HG03442 (cell line): Measurements from ENCODE around the gene PLEKHA7.

Experiments
- ATAC-seq: cut with Tn5 transposase; IDR thresholded peaks from one replicate; pipeline ENCODE4 v1.9.1; 2021; ENCODE audit warnings: mild to moderate bottlenecking, moderate library complexity; ENCODE audit not compliant: unreplicated experiment

Gene PLEKHA7

DNA sequence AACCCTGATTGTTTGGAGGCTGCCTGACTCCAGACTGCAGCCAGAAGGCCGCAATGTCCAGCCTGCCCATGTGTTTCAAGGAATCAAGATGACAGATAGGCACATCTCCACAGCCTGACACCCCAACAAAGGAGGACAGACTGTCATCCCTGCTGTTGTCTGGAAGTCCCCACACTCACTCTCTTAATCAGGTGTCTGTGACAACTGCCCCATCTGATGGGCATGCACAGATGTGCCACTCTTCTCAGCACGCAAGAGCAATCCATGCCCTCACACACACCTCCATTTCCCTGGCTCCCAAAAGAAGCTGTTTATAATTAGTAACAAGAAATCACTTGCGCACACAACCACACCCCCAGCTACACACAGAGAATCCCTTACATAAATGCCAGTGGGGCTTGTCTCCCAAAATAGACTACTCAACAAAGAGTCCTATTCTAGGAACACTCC is 158.2 kb downstream of the PLEKHA7 start:
- ATAC-seq, result no peak

DNA sequence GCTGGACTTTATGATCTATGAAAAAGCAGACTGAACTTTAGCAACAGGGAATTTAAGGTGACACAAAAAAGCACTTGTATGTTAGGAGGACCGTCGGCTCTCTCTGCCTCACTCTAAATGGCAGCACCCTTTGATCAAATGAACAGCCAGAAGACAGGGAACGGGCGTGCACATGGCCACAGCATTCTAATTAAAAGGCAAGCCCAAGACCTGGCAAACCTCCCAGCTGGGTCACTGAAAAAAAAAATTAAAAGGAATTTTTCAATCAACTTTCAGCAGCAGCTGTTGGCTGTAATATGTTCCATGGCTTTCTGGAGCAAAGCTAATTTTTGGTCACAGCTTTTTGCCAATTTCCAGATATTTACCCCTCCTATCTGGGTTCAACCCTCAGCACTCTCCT is 159.2 kb downstream of the PLEKHA7 start:
- no peak for ATAC-seq

DNA sequence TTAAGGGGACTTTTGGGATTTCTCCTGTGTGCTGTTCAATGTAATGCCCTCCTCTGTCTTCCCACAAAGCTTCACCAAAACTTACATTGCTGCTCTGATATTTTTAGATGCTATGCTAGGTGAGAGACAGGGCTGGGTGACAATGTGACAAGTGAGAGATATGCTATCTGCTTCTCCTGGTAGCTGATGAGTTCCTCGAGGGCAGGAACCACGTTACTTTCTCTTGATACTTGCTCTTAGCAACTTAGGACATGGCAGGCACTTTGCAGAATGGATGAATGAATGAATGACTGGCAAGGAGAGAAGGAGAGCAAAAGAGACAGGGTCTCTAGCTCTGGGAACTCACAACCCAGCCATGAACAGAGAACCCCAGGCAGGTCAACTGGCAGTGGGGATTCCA is 160.4 kb downstream of the PLEKHA7 start:
- no peak for ATAC-seq

DNA sequence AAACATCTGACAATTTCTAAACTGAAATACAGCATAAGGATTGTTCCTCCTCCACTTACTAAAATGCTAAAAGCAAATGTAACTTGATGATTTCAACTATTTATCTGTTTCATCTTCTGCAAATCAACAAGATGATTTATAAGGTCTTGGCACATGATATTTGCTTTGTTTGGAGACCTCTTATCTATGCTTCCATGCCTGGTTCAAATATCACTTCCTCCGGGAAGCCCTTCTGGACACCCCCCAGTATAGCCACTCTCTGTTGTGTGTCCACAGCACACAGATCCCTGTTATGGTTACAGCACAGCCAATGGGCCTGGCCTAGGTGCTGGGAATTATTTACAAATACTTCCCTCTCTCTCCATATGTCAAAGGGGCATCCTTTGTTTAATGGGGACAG is 160.9 kb downstream of the PLEKHA7 start:
- ATAC-seq, result no peak

DNA sequence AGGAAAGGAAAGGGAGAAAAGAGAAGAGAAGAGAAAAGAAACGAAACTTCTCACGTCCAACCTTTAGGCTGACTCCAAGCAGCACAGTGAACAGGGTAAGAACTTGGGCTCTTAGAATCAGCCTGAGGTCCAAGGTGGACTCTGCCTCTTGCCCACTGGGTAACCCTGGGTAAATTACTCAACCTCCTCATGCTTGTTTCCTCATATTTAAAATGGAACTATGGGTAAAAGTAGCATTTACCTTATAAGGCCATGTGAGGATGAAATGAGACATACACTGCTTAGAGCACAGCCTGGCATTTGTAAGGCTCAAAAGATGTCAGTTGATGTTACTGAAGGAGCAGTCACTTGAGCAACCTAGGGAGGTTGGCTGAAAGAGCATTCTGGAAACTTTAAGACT is 167.9 kb downstream of the PLEKHA7 start:
- no peak for ATAC-seq

DNA sequence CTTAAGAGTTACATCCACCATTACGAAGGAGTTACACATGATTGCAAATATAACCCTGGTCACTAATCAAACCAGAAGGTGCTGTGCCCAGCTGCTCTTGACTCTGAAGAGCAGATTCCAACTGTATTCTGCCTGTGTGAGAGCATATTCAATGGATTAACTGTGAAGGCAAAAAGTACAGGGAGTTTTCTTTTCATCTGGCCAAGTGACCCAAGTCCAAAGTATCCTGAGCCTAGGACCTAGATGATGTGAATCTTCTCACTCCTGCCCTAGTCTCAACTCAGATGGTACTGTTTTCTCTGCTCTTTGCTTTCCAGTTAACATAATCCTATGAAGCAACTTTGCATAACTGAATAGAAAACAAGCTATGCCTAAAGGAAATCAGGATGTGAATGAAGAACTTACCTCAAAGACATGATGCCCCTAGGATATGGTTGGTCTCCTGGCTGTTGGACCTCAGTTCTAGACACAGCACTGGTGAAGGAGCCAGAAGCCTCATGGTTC is 169.9 kb downstream of the PLEKHA7 start:
- no peak for ATAC-seq

DNA sequence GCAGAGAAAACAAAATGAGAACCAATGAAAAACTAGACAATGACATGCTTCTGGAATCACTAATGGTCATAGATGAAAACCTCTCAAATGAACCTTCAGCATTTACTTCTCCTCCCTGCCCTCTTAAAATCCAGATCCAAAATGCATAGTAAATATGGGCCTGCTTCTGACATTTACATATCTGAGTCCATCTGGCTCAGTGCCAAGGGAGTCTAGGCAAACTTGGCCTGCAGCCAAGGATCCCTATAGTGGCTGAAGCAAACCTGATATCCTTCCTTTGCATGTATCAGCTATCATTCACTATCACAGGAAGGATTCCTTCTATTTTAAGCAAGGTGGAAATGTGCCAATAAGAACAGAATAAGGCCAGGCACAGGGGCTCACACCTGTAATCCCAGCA is 170.9 kb downstream of the PLEKHA7 start:
- ATAC-seq, result no peak

DNA sequence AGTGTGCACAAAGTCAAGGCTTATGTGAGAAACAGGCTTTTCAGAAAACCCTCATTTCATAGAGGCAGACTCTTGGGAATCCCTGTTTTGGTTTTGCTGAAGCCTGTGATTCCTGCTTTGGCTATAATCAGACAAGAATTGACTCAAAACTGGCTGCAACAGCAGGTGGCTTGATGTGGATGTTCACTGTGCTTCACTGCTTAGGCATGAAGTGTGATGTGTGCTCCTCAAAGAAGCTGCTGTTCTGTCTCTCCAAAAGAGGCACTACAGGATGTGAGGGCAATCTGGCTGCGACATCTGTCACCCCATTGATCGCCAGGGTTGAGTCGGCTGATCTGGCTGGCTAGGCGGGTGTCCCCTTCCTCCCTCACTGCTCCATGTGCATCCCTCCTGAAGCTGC is 172.2 kb downstream of the PLEKHA7 start:
- peak; percentile 80 for ATAC-seq

DNA sequence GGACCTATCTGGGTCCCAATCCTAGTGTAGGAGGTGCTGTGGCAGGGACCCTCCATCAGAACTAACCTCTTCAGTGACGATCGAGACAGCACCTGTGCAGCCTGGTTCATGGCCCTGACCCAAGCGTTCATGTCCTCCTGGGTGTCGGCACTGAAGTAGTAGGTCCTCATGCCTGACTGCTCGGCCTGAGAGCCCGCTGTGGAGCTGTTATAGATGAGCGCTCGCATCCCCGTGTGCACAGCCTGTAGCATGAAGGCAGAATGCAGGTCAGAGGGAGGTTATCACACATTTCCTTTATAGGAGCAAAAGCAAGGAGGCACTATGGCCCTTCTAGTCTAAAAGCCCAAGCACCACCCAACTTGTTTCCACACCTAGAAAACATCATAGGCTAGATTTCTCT is 172.7 kb downstream of the PLEKHA7 start:
- ATAC-seq, result peak; percentile 27

DNA sequence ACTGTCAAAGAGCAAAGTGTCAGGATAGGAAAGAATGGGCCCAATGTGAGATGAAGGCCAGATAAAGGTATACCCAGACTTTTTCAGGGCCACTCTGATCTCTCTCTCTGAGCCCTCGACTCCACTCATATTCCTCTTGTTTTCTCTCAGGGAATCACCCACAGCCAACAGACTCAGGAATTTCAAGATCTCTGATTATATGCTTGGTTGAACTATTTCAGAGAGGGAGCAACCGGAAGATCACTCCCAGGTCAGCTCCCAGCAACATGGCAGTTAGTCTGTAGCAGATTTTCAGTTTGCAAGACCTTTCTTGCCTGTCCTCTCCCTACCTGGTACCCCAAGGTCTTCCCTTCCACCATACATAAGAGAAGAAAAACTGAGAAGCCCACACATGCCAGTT is 173.3 kb downstream of the PLEKHA7 start:
- no peak for ATAC-seq

DNA sequence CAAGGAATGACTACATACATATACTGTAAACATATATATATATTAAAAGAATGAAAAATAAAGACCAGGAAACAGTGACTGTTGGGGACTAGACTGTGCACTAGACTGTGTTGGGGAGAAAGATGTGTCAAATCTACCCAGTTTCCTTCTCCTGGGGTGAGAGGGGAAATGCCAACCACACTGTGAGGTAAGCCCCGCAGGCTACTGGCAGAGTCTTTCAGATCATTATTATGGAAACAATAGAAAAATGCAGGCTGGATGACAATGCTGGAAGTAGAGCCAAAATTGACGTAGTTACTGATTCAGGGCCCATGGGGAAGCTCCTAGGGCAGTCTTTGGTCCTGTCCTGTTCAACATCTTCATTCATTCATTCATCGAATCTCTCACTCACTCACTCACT is 174.4 kb downstream of the PLEKHA7 start:
- no peak for ATAC-seq

DNA sequence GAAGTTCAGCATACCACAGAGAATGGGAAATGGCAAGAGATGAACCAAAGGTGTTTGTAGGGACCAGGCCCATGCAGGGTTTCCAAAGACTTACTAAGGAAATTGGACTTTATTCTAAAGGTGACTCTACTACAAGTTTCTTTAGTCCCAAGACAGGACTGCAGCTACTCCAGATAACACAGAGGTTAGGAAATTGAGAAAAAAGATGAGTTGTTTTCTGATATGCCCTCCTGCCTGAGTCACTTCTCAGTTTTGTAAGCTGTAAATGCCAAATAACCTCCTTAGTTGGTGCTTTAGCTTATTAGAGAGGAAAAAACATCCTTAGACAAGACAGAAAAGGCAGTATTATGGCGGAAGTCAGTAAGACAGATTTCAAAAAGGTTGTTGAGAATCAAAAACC is 179.8 kb downstream of the PLEKHA7 start:
- no peak for ATAC-seq

DNA sequence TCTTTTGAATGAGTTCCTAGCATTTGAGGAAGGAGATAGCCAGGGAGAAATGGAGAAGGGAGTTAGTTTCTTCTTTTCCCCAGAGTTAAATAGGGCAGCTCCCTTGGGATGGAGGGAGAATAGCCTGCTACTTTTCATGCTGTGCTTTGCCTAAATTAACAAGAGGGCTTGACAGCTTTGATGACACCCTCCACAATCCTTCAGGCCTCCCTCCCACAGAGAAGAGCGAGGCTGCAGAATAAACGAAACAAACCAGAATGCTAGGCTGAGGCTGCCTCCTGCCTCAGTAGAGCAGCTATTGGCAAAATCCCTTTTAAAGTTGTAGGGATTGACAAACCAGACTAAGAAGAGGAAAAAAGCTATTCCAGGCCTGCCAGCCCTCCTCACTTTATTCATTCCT is 181.2 kb downstream of the PLEKHA7 start:
- ATAC-seq, result no peak

DNA sequence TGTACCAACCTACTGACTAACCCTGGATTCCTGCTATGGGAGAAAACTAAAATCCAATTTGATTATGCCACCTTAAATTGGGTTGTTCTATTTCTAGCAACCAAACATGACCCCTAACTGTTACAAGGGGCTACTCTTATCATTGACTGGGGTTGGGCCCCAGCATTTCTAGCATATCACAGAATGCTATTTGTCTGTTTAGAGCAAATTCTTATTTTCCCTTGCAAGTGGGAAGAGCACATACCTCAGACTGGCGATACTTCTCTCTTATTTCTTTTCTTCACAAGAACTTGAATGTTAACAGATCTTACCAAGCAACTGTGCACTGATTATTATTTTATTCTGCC is 182.0 kb downstream of the PLEKHA7 start:
- no peak for ATAC-seq

DNA sequence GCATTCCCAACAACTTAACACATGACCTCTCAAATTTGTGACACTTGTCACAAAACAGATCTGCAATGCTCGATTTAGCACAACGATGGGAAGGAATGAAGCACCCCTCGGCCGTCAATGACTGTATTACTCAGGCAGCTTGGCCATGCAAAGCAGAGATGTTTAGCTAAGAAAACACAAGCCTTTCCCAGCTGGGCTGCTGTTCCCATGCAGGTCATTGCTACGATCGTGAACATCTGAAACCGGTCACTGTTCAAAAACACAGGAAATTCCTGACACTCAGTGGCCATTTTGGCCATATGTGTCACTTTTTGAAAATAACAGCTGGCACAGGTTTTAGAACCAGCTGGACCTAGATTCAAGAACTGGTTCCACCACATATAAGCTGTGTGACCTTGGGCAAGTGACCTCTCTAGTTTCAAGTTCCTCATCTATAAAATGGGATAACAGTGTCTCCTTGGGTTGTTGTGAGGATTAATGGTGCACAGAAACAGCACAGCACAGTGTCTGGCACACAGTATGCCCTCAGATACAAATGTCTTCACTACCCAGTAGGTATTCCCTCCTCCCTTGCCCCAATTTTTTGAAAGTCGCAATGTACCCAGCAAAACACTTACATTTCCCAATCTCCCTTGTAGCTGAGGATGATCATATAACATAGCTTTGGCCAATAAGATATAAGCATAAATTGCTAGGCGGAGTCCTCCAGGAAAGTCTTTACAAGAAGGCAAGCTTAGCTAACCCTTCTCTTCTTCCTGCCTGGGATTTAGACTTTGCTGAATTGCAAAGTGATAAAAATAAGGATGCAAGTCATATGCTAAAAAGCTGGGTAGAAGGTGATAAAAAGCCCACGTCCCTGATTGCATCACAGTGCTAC is 182.7 kb downstream of the PLEKHA7 start:
- ATAC-seq, result no peak

DNA sequence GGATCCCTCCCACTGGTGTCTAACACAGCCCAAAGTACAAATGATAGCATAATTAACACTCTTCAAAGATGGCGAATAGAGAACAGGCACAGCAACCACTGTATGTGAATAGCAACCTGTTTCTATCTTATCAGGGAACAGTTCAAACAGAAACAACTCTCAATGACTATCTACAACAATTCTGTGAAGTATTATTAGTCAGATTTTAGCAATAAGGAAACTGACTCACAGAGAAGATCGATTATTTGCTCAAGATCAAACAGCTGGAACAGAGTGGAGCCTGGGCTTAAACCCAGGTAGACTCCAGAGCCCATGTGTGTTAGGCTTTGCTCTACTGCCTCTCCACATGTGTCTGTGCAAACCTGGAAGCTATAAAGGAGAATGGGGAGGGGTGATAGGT is 187.1 kb downstream of the PLEKHA7 start:
- no peak for ATAC-seq

DNA sequence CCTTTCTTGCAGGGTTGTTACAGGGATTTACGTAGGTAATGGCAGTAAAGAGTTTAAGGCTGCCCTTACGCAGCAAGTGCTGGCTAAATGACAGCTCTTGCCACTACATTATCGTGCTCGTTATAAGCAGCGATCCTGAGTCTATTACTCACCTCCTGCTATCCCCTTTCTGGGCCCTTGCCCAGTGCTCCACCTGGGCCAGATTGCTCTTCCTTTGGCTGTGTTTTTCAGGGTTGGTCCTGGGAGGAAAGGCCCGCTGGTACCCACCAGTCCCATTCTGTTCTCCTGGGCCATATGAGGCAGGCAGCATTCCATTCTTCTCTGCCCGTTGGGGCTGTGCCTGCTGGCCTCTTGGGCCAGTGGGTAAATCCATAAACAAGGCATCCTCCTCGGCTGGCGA is 188.2 kb downstream of the PLEKHA7 start:
- ATAC-seq, result no peak

DNA sequence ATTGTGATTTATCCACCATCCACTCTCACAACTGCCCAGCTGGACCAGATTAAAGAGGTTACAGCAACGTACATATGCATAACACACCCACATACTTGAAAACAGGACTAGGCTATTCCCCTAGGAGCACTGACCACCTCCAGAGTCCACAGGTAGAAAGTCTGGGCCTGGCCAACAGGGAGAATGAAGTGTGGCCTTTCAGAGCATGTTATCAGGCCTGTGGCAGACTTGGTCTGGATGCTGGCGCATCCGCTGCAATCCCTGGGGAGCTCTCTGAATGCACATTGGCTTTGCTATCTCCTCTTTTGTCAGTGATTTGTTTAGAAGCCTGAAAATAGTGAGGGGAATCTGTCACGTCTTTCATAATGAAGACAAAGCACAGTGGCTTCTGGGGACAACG is 189.1 kb downstream of the PLEKHA7 start:
- ATAC-seq, result no peak

DNA sequence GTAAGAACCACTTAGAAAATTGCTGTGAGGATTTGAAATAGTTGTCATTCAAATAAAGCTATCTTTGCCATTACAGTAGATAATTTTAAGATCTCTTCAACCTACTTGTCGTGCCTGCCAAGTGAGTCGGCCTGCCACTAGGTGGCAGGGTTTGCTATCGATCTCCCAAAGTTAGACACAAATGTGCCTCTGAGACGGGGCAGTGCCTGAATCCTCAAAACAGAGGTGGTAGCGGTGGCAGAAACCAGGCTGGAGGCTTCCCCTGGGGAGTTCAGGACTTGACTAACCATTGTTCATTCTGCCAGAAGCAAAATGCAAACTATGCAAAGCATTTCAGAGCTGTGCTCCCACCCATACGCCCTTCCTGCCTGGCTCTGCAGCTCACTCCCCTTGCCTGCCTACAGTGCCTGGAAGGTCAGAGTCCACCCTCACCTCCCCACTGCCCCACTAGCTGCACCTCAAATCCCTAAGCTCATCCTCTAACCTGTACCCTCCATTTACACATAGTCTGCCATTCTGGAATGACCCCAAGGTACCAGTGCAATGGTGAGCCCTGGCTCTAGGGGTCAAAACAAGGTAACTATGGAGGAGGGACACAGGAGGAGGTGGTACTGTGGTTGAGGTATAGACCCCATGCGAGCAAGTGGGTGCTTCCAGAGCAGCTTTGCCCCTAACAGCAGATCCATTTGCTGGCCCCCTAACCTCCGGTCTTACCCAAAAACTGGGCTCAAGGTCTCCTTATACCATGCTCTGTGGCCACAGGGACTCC is 193.7 kb downstream of the PLEKHA7 start:
- peak; percentile 94 for ATAC-seq

DNA sequence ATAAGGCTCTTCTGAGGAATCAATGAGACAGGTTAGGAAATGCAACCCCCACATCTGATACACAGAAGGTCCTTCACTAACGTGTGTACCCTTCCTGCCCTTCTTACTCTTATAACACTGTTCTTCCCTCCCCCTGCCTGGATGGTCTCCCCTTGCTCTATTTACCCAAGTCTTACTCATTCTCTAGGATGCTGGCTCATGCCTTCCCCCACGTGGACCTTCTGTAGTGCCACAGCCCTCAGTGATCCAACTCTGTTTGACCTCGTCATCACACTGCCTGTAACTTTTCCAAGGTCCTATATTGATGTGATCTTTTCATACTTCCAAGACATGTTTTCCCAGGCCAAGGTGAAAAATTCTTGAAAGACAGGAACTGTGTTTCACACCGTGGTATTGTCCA is 195.9 kb downstream of the PLEKHA7 start:
- no peak for ATAC-seq

DNA sequence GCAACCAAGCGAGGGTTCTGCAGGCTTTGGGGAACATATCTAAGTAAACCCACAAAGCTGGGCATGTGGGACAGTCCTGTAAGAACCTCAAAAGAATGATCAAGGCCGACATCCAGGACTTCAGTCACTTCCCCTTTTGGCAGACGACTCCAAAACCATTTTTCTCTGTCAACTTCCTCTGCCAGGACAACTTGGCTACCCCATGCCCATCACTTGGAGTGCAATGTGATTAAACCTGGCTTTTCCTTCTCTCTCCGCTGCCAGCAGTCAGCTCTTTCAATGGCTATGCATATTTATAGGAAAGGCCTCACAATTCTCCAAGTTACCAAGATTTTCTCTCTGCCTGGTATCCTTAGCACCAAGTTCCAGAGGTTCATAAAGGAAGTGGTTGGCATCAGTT is 196.9 kb downstream of the PLEKHA7 start:
- ATAC-seq, result no peak
